GM12891 (cell line): Measurements from ENCODE around the gene SMAD3.
A peak's percentile ranks its signal among the peaks of the same experiment; 100 is the strongest.

Experiments
- DNase-seq: peaks from one replicate; pipeline ENCODE4 v3.0.0; 2011; ENCODE audit warnings: low spot score; ENCODE audit not compliant: insufficient read length
- FAIRE-seq: peaks from 2 replicates; lab custom pipeline; 2011; peaks lifted over from hg19 to GRCh38; lab: Jason Lieb, UNC
- PAX5 ChIP-seq: IDR thresholded peaks from 2 replicates; pipeline ENCODE4 v1.6.1; 2011; ENCODE audit warnings: low read length, moderate library complexity, mild to moderate bottlenecking; ENCODE audit not compliant: insufficient read depth, severe bottlenecking
- POLR2A ChIP-seq: IDR thresholded peaks from 2 replicates; pipeline ENCODE4 v1.6.1; 2011; ENCODE audit warnings: low read depth, low read length, control low read depth
- POLR2AphosphoS5 ChIP-seq: IDR thresholded peaks from 2 replicates; pipeline ENCODE4 v1.6.1; 2011; ENCODE audit warnings: low read depth, low read length, control low read depth
- POU2F2 ChIP-seq: IDR thresholded peaks from 2 replicates; pipeline ENCODE4 v1.6.1; 2011; ENCODE audit warnings: low read depth, mild to moderate bottlenecking, control low read depth, low read length, moderate library complexity
- SPI1 ChIP-seq: IDR thresholded peaks from 2 replicates; pipeline ENCODE4 v1.6.1; 2011; ENCODE audit warnings: low read depth, low read length, control low read depth
- TAF1 ChIP-seq: IDR thresholded peaks from 2 replicates; pipeline ENCODE4 v1.6.1; 2011; ENCODE audit warnings: low read depth, low read length, control low read depth

The SMAD3 gene

DNA sequence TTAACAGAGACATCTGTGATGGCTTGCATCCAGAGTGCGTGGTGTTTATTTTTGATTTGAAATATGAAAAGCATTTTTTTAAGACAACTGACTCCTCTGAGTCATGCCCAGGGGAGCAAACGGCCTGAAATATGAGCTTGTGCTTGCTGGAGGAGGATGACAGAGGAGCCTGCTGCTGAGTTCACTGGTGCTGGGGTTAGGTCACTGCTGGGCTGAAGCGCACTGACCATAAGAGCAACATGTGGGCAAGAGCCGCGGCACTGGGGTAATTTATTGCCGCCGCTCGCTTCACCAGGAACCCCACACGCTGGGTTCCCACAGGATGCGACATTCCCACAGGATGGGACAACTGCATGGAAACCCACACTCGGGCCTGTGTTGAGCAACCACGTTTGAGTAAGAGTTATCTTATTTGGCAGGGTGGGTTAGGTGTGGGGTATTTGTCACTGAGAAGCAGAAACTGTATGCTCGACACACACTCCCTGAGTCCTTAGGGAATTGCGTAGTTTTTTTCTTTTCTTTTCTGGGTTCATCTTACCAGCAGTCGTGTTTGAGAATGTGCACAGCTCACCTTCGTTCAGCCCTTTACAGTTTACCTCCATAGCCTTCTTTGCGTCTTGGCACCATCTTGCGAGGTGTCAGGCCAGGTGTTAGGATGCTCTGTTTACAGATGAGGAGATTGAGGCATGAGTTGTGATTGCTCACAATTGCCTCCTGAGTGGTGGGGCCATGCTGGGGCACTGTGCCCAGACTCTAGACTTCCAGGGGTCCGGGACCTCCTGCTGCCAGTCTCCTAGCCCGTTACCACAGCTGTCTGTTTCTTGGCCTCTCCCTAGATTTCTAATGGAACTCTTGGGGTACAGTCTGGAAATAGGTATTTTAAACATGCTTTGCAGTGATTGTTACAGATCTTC, 60.4 kb downstream of the SMAD3 start:
- FAIRE-seq (no peak), DNase-seq (no peak)
- TF ChIP-seq TAF1 (no peak), POLR2A (no peak), POLR2AphosphoS5 (no peak), SPI1 (no peak)

GRCh38 chr15:67126551-67127330, 61.3 kb downstream of the SMAD3 start:
- DNase-seq, result no peak
- no peak for FAIRE-seq
- TF ChIP-seq TAF1, result no peak
- no peak for TF ChIP-seq POLR2AphosphoS5
- TF ChIP-seq POLR2A, result no peak
- TF ChIP-seq SPI1, result no peak
- TF ChIP-seq PAX5, result no peak
- TF ChIP-seq POU2F2, result no peak

DNA sequence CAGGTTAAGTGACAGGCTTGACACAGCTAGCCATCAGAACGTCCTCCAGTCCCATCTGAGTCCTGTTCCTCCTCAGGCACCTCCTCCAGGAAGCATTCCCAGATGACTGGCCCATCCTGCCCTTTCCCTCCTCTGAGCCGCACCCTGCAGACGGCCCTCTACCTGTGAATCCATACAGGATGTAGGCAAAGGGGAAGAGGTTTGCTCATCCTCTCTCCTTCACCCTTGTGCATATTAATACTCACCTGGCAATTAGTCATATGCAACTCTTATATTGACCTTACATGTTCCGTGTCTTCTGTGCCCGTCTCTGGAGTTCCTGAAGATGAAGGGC, 61.9 kb downstream of the SMAD3 start:
- DNase-seq (no peak), FAIRE-seq (no peak)
- no peak for TF ChIP-seq POLR2AphosphoS5

GRCh38 chr15:67127965-67128364, 62.6 kb downstream of the SMAD3 start:
- DNase-seq, result no peak
- TF ChIP-seq POLR2A (no peak), POU2F2 (no peak)
- no peak for FAIRE-seq

DNA sequence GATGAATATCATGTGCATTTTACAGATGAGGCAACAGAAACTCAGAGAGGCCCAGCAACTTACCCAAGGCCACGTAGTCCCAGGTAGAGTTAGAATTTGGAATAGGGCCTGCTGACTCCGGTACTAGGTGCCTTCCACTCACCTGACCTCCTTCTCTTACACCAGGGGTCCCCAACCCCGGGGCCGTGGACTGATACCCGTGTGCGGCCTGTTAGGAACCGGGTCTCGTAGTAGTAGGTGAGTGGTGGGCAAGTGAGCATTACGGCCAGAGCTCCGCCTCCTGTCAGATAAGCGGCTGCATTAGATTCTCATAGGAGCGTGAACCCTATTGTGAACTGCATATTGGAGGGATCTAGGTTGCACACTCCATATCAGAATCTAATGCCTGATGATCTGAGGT, 64.8 kb downstream of the SMAD3 start:
- no peak for TF ChIP-seq PAX5
- TF ChIP-seq POU2F2, result no peak
- TF ChIP-seq TAF1, result no peak
- TF ChIP-seq POLR2AphosphoS5, result no peak
- no peak for TF ChIP-seq POLR2A
- no peak for TF ChIP-seq SPI1
- FAIRE-seq (no peak), DNase-seq (no peak)

GRCh38 chr15:67130673-67131601, 65.5 kb downstream of the SMAD3 start:
- FAIRE-seq, result no peak
- TF ChIP-seq POU2F2 (no peak), POLR2A (no peak), TAF1 (no peak), PAX5 (no peak), POLR2AphosphoS5 (no peak), SPI1 (no peak)
- no peak for DNase-seq

- DNase-seq (no peak), FAIRE-seq (no peak)
- TF ChIP-seq TAF1 (no peak), POLR2AphosphoS5 (no peak), SPI1 (no peak), POU2F2 (no peak), POLR2A (no peak), PAX5 (no peak)
Measured at GRCh38 chr15:67132276-67132675, 66.9 kb downstream of the SMAD3 start.

GRCh38 chr15:67133026-67133425, 67.6 kb downstream of the SMAD3 start:
- DNase-seq (no peak), FAIRE-seq (no peak)

DNA sequence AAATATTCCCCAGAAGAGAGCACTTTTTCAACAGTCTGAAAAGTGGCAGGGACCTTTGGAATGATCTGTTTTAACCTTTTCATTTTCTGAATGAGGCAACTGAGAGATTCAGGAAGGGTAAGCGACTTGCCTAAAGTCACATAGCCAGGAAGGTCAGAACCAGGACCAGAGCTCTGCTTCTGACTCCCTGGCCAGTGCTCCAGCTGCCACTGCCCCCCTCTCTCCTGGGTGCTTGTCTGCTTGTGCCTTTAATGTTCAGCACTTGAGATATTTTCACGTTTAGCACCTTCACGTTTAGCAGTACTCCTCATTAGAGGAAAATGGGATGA, 68.3 kb downstream of the SMAD3 start:
- FAIRE-seq, result peak; percentile 54
- no peak for DNase-seq
- TF ChIP-seq POLR2AphosphoS5 (no peak), SPI1 (no peak), POLR2A (no peak), POU2F2 (no peak), TAF1 (no peak), PAX5 (no peak)

More at GRCh38 chr15:67133026-67133425, 67.6 kb downstream of the SMAD3 start:
- TF ChIP-seq POU2F2 (no peak), SPI1 (no peak), POLR2AphosphoS5 (no peak), PAX5 (no peak), TAF1 (no peak), POLR2A (no peak)
